Ishikawa (cell line): ENCODE data around the gene KIRREL3.

Source experiments
- CEBPB ChIP-seq: IDR thresholded peaks from 2 replicates; pipeline ENCODE4 v1.6.1; 2012
- CREB1 ChIP-seq: IDR thresholded peaks from 2 replicates; pipeline ENCODE4 v1.6.1; 2012; ENCODE audit warnings: low read depth
- EGR1 ChIP-seq: IDR thresholded peaks from 2 replicates; pipeline ENCODE4 v1.6.1; 2012
- EP300 ChIP-seq: IDR thresholded peaks from 2 replicates; pipeline ENCODE4 v1.6.1; 2012; ENCODE audit warnings: borderline replicate concordance
- FOXM1 ChIP-seq: IDR thresholded peaks from 2 replicates; pipeline ENCODE4 v1.6.1; 2012; ENCODE audit warnings: low read depth, borderline replicate concordance
- MAX ChIP-seq: IDR thresholded peaks from 2 replicates; pipeline ENCODE4 v1.6.1; 2012
- NFIC ChIP-seq: IDR thresholded peaks from 2 replicates; pipeline ENCODE4 v1.6.1; 2012
- RAD21 ChIP-seq: IDR thresholded peaks from 2 replicates; pipeline ENCODE4 v1.6.1; 2012; ENCODE audit warnings: low read depth
- REST ChIP-seq: IDR thresholded peaks from 2 replicates; pipeline ENCODE4 v1.6.1; 2012; ENCODE audit warnings: low read depth, mild to moderate bottlenecking
- TAF1 ChIP-seq: IDR thresholded peaks from 2 replicates; pipeline ENCODE4 v1.6.1; 2012; ENCODE audit warnings: low read depth, mild to moderate bottlenecking
- TCF12 ChIP-seq: IDR thresholded peaks from 2 replicates; pipeline ENCODE4 v1.6.1; 2012; ENCODE audit warnings: low read depth
- TEAD4 ChIP-seq: IDR thresholded peaks from 2 replicates; pipeline ENCODE4 v1.6.1; 2012
- USF1 ChIP-seq: IDR thresholded peaks from 2 replicates; pipeline ENCODE4 v1.6.1; 2012
- YY1 ChIP-seq: IDR thresholded peaks from 2 replicates; pipeline ENCODE4 v1.6.1; 2012; ENCODE audit warnings: low read depth
- ZBTB7A ChIP-seq: IDR thresholded peaks from 2 replicates; pipeline ENCODE4 v1.6.1; 2012; ENCODE audit warnings: low read depth

The KIRREL3 gene

GRCh38 chr11:127039591-127039990 is 39.0 kb upstream of the KIRREL3 start:
- TF ChIP-seq YY1 (no peak), FOXM1 (no peak), TAF1 (no peak), TEAD4 (no peak), NFIC (no peak), EP300 (no peak), ZBTB7A (no peak), TCF12 (no peak)

- TF ChIP-seq CREB1 (no peak), TAF1 (no peak), TEAD4 (no peak), REST (no peak), RAD21 (no peak), USF1 (no peak), CEBPB (no peak), ZBTB7A (no peak), EP300 (no peak), NFIC (no peak), MAX (no peak), EGR1 (no peak), YY1 (no peak)
Measured at GRCh38 chr11:127037596-127037995, 37.0 kb upstream of the KIRREL3 start.

- TF ChIP-seq NFIC (no peak), MAX (no peak), ZBTB7A (no peak), TCF12 (no peak), CEBPB (no peak)
Measured at GRCh38 chr11:127037001-127037400, 36.4 kb upstream of the KIRREL3 start.

GRCh38 chr11:127035824-127036223 is 35.3 kb upstream of the KIRREL3 start:
- TF ChIP-seq NFIC (no peak), CREB1 (no peak), MAX (no peak), EGR1 (no peak), EP300 (no peak), USF1 (no peak), FOXM1 (no peak), CEBPB (no peak), TCF12 (no peak), RAD21 (no peak), ZBTB7A (no peak), TEAD4 (no peak), REST (no peak), TAF1 (no peak), YY1 (no peak)

- TF ChIP-seq RAD21 (no peak), TEAD4 (no peak), EP300 (no peak), TCF12 (no peak), USF1 (no peak), ZBTB7A (no peak), REST (no peak), MAX (no peak), CEBPB (no peak), NFIC (no peak), EGR1 (no peak), FOXM1 (no peak), TAF1 (no peak), CREB1 (no peak), YY1 (no peak)
Measured at GRCh38 chr11:127034973-127035372, 34.4 kb upstream of the KIRREL3 start.
